Osteocyte (in vitro differentiated cells): ENCODE results near the gene EIPR1. TPM values are rescaled to one million over a fixed set of nuclear protein-coding genes. Genes with fewer than 3 reads are reported as not detected.

Experiments
- DNase-seq: peaks from one replicate; pipeline ENCODE4 v3.0.0; 2021; ENCODE audit warnings: mixed read lengths; ENCODE audit not compliant: unreplicated experiment; ENCODE audit errors: extremely low spot score
- H3K27ac Mint-ChIP-seq: one replicate; pipeline ENCODE4 v1.8.0; 2021; ENCODE audit warnings: mild to moderate bottlenecking, mixed read lengths; ENCODE audit not compliant: unreplicated experiment
- H3K27me3 Mint-ChIP-seq: one replicate; pipeline ENCODE4 v1.8.0; 2021; ENCODE audit warnings: mixed read lengths; ENCODE audit not compliant: unreplicated experiment
- H3K36me3 Mint-ChIP-seq: one replicate; pipeline ENCODE4 v1.8.0; 2021; ENCODE audit warnings: mixed read lengths; ENCODE audit not compliant: unreplicated experiment
- H3K4me1 Mint-ChIP-seq: one replicate; pipeline ENCODE4 v1.8.0; 2021; ENCODE audit warnings: mixed read lengths; ENCODE audit not compliant: unreplicated experiment
- H3K4me3 Mint-ChIP-seq: one replicate; pipeline ENCODE4 v1.8.0; 2021; ENCODE audit warnings: mild to moderate bottlenecking, moderate library complexity, mixed read lengths; ENCODE audit not compliant: unreplicated experiment
- H3K9me3 Mint-ChIP-seq: one replicate; pipeline ENCODE4 v1.8.0; 2021; ENCODE audit warnings: mixed read lengths; ENCODE audit not compliant: unreplicated experiment
- total RNA-seq: library from RNA; stranded (reverse); gene quantifications from 2 replicates; pipeline ENCODE4 v1.2.1, GENCODE V29; 2021
- TF ChIP-seq, protein P1 (sequence below): fragments of 200-600 bp; sonication (generic); IDR thresholded peaks from 2 replicates; pipeline ENCODE4 v1.5.0; 2021; ENCODE audit warnings: antibody characterized with exemption, mild to moderate bottlenecking, moderate library complexity

Gene EIPR1
- total RNA-seq, 1 donor from 2014 or later, result 19.9 TPM

DNA sequence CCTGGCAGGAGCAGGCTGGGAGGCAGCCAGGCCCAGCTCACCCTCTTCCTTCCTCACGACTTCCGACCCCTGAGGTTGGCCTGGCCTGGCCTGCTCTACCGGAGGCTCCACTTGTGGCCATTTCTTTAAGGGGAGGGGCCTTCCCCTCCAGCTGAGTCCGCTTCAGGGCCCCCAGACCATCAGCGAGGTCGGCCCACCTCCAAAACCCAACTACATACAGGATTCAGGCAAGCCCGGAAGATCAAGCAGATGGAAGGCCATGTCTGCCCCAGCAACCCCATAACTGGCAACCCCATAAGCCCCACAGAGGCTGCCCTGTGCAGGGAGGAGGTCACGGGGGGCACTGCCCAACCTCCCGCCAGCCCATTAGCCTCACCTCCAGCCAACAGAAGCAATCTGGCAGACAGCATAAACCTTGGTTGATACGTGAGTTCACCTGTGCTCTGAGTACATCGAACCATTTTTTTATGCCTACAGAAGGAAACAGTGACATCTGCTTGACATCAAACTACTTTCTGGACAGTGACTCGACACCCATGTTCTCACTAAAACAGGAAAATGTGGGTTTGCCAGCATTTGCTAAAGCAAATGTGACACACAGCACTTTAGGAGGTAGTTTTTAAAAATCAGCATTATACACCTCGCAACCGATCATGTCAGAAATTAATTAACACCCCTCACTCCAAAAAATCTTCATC is 98.9 kb downstream of the EIPR1 start:
- H3K9me3 Mint-ChIP-seq, result peaks cover 21% of the 10 kb centered on the region
- DNase-seq, result no peak
- no peaks in the 10 kb centered on the region for H3K27me3 Mint-ChIP-seq
- TF ChIP-seq, protein P1, sequence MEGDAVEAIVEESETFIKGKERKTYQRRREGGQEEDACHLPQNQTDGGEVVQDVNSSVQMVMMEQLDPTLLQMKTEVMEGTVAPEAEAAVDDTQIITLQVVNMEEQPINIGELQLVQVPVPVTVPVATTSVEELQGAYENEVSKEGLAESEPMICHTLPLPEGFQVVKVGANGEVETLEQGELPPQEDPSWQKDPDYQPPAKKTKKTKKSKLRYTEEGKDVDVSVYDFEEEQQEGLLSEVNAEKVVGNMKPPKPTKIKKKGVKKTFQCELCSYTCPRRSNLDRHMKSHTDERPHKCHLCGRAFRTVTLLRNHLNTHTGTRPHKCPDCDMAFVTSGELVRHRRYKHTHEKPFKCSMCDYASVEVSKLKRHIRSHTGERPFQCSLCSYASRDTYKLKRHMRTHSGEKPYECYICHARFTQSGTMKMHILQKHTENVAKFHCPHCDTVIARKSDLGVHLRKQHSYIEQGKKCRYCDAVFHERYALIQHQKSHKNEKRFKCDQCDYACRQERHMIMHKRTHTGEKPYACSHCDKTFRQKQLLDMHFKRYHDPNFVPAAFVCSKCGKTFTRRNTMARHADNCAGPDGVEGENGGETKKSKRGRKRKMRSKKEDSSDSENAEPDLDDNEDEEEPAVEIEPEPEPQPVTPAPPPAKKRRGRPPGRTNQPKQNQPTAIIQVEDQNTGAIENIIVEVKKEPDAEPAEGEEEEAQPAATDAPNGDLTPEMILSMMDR, result no peak
- H3K27ac Mint-ChIP-seq, result no peak overlapping the region
- H3K36me3 Mint-ChIP-seq, result peaks cover 13% of the 10 kb centered on the region
- no peak overlapping the region for H3K4me3 Mint-ChIP-seq
- H3K4me1 Mint-ChIP-seq, result no peaks in the 10 kb centered on the region

DNA sequence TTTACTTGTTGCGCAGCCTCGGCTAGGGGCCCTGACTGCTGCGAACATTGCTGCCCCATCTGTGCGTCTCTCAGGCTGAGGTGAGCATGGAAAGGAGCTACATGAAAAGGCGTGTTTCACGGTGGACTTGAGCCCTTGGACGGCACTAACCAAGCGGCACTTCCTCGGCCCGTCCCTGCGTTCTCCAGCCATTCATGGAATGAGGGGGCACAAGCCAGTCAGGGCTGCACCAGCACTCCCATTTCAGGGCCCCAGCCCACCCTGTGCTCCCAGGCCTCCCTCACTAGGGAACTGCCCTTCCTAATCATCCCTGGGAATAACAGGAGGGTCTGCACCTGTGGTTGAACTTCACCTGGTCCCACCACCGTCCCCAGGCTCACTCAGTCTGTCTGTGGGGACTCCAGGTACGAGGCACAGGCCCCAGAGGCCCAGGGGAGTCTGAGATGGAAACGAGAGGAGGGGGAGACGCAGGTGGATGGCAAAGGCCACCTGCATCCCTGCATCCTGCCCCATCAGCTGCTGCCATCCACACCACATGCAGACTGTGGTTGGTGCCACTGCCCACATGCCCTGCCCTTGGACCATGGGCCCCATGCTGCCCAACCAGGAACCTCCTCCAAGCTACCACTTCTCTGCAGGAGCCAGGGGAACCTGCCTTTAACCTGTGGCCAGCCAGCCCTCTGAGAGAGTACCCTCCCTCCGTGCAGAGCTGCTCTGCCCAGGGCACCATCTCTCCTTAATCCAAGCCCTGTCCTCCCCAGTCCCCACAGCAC is 99.7 kb downstream of the EIPR1 start:
- H3K9me3 Mint-ChIP-seq, result peaks cover 24% of the 10 kb centered on the region
- no peaks in the 10 kb centered on the region for H3K4me1 Mint-ChIP-seq
- peaks cover 13% of the 10 kb centered on the region for H3K36me3 Mint-ChIP-seq
- no peak overlapping the region for H3K4me3 Mint-ChIP-seq
- TF ChIP-seq, protein P1, result no peak
- DNase-seq, result no peak
- no peaks in the 10 kb centered on the region for H3K27me3 Mint-ChIP-seq
- no peak overlapping the region for H3K27ac Mint-ChIP-seq

DNA sequence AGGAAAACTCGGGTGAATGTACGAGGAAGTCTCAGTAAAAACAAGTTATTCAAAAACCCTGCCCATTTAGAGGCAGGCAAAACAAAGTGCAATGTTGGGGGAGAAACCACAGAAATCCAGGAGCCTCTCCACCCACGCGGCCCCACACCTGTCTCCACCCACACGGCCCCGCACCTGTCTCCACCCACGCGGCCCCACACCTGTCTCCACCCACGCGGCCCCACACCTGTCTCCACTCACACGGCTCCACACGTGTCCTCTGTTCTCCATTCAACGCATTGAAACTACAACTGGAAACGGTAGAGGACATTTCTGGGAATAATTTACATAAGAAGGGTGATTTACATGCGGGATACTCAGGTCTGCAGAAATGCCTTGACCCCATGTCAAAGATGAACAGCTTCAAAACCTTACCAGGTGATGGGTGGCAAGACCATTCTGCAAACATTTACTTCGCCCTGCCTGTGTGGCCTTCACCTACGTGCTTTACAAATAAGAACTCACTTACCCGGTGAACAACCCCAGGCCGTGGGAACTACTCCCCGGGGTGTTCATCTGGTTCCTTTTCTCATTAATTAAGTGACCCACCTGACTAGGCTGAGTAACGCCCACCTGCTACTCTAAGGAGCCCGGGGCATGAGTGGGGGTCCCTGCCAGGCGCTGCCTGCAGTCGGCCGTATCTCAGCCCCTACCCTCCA is 100.4 kb downstream of the EIPR1 start:
- H3K36me3 Mint-ChIP-seq, result peaks cover 13% of the 10 kb centered on the region
- H3K27me3 Mint-ChIP-seq, result no peaks in the 10 kb centered on the region
- DNase-seq, result no peak
- H3K9me3 Mint-ChIP-seq, result peaks cover 24% of the 10 kb centered on the region
- no peak overlapping the region for H3K27ac Mint-ChIP-seq
- TF ChIP-seq, protein P1, result no peak
- H3K4me1 Mint-ChIP-seq, result no peaks in the 10 kb centered on the region
- H3K4me3 Mint-ChIP-seq, result no peak overlapping the region

DNA sequence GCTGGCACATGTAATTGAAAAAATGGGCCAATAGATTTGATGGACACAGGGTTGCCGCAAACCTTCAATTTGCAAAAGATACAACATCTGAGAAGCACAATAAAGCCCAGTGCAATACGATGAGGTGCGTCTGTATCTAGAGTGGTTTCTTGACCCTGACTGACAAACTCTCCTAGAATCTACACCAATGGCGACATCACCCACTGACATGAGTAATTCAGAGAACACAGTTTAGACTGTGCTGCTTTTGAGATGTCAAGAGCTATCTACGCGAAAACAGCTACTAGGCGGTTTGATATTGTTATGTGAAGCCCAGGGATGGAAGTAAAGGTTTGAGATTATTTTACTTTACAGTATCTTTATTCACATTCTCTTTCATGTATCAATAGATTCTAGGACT is 104.9 kb downstream of the EIPR1 start:
- Mint-ChIP-seq H3K27ac (no peak overlapping the region), H3K4me1 (no peaks in the 10 kb centered on the region), H3K4me3 (no peak overlapping the region), H3K36me3 (peaks cover 13% of the 10 kb centered on the region), H3K9me3 (peaks cover 31% of the 10 kb centered on the region), H3K27me3 (no peaks in the 10 kb centered on the region)
- TF ChIP-seq, protein P1, result no peak
- no peak for DNase-seq

DNA sequence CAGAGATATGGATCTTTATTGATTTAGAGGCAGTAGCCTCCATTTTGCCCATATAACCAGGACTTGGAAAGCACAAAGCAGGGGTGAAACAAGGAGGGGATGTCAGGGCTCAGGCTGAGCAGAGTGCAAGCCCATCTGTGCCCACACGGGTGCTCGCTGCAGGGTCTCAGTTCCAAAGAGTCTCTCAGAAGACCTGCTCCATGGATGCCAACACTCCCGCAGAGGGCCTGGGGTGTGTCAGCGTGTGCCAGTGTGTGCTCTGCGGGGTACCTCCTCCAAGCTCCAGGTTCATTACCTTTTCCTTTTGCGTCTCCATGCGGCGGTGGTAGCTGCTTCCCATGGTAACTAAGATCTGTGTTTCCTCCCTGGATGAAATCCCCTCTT is 107.5 kb downstream of the EIPR1 start:
- Mint-ChIP-seq H3K27ac (no peak overlapping the region), H3K36me3 (peaks cover 10% of the 10 kb centered on the region), H3K4me3 (no peak overlapping the region), H3K9me3 (peaks cover 24% of the 10 kb centered on the region), H3K4me1 (no peaks in the 10 kb centered on the region), H3K27me3 (no peaks in the 10 kb centered on the region)
- TF ChIP-seq, protein P1, result no peak
- peak; percentile 56 for DNase-seq
